SIG-M5 (cell line): ENCODE measurements around the gene TRIM43.
"Not testable (repeated sequence)": the region's sequence is repeated elsewhere in the genome, so short reads cannot be mapped to it uniquely, and the experiment has no call there.

ENCODE experiments used
- DNase-seq: peaks from one replicate; lab custom pipeline; 2025; lab: John Stamatoyannopoulos, UW

The TRIM43 gene

GRCh38 chr2:95641787-95642186 is 50.0 kb downstream of the TRIM43 start:
- DNase-seq, result not testable (repeated sequence)

- DNase-seq, result not testable (repeated sequence)
These were observed 50.6 kb downstream of the TRIM43 start for GRCh38 chr2:95642360-95642759.

GRCh38 chr2:95642951-95643350 is 51.1 kb downstream of the TRIM43 start:
- not testable (repeated sequence) for DNase-seq

- not testable (repeated sequence) for DNase-seq
These were observed 53.5 kb downstream of the TRIM43 start for GRCh38 chr2:95645312-95645711.

- DNase-seq, result not testable (repeated sequence)
These were observed 54.6 kb downstream of the TRIM43 start for GRCh38 chr2:95646274-95646994.

- DNase-seq, result not testable (repeated sequence)
These were observed 57.2 kb downstream of the TRIM43 start for GRCh38 chr2:95648894-95649544.
